OCI-LY7 (cell line): Measurements from ENCODE around the gene RAB11B. TPM values are rescaled to one million over a fixed set of nuclear protein-coding genes. Genes with fewer than 3 reads are reported as not detected.
"Not testable (repeated sequence)": the region's sequence is repeated elsewhere in the genome, so short reads cannot be mapped to it uniquely, and the experiment has no call there.

Experiments
- BruUV-seq: library from RNA; stranded (reverse); fragments of 400-500 nt; replicated peaks from 2 replicates; lab custom pipeline; 2021; lab: Mats Ljungman, UMichigan
- CTCF ChIA-PET: fragments of 300-600 bp; sonication (Branson Sonifier 250); formaldehyde crosslinking; loops from one replicate; lab custom pipeline; 2022; ENCODE audit warnings: antibody characterized with exemption; ENCODE audit not compliant: unreplicated experiment; lab: Charles Lee
- POLR2A ChIA-PET: fragments of 300-600 bp; sonication (Branson Sonifier 250); formaldehyde crosslinking; loops from one replicate; lab custom pipeline; 2022; ENCODE audit warnings: antibody characterized with exemption; lab: Charles Lee
- DNase-seq: peaks from one replicate; pipeline ENCODE4 v3.0.0-alpha.2; 2015; ENCODE audit warnings: low spot score
- H2AFZ ChIP-seq: fragments of 200-600 bp; sonication (generic), shearing (Covaris generic); 2 replicates; pipeline ENCODE4 v1.6.1; 2014; ENCODE audit warnings: mild to moderate bottlenecking, antibody characterized with exemption, low read length, moderate library complexity
- H3K27ac ChIP-seq: fragments of 200-600 bp; sonication (generic); 2 replicates; pipeline ENCODE4 v1.5.1; 2014; ENCODE audit warnings: mixed run types, low read depth, mild to moderate bottlenecking, moderate library complexity, low read length, inconsistent platforms; ENCODE audit not compliant: poor library complexity, severe bottlenecking
- H3K36me3 ChIP-seq: fragments of 200-600 bp; sonication (generic); 2 replicates; pipeline ENCODE4 v1.6.1; 2014; ENCODE audit warnings: mild to moderate bottlenecking, antibody characterized with exemption, low read length, moderate library complexity, mixed read lengths; ENCODE audit not compliant: insufficient read depth
- H3K4me1 ChIP-seq: fragments of 200-600 bp; sonication (generic); 2 replicates; pipeline ENCODE4 v1.5.1; 2014; ENCODE audit warnings: mild to moderate bottlenecking, low read length; ENCODE audit not compliant: insufficient read depth, poor library complexity, severe bottlenecking
- H3K4me2 ChIP-seq: fragments of 200-600 bp; sonication (generic); 2 replicates; pipeline ENCODE4 v1.6.1; 2014; ENCODE audit warnings: mild to moderate bottlenecking, low read length
- H3K4me3 ChIP-seq: fragments of 200-600 bp; sonication (generic); 2 replicates; pipeline ENCODE4 v1.5.1; 2014; ENCODE audit warnings: mild to moderate bottlenecking, low read depth, low read length; ENCODE audit not compliant: poor library complexity, severe bottlenecking
- H3K79me2 ChIP-seq: fragments of 200-600 bp; sonication (generic); 2 replicates; pipeline ENCODE4 v1.6.1; 2016; ENCODE audit warnings: low read depth, mild to moderate bottlenecking, low read length, moderate library complexity, mixed read lengths; ENCODE audit not compliant: insufficient read depth
- H3K9me2 ChIP-seq: fragments of 200-600 bp; sonication (generic); 2 replicates; pipeline ENCODE4 v1.6.1; 2016; ENCODE audit warnings: mild to moderate bottlenecking, low read length, mixed read lengths; ENCODE audit not compliant: insufficient read depth
- H3K9me3 ChIP-seq: fragments of 200-600 bp; sonication (generic); 2 replicates; pipeline ENCODE4 v1.6.1; 2014; ENCODE audit warnings: mild to moderate bottlenecking, mixed run types, low read length, mixed read lengths
- H4K20me1 ChIP-seq: fragments of 200-600 bp; sonication (generic); 2 replicates; pipeline ENCODE4 v1.6.1; 2014; ENCODE audit warnings: mild to moderate bottlenecking, antibody characterized with exemption, low read length, moderate library complexity, mixed read lengths; ENCODE audit not compliant: insufficient read depth
- CTCF ChIP-seq: fragments of 200-600 bp; sonication (generic); conservative IDR thresholded peaks from 2 replicates; pipeline ENCODE4 v1.5.1; 2014; ENCODE audit warnings: mild to moderate bottlenecking, antibody characterized with exemption, low read length, moderate library complexity, mixed read lengths
- EZH2phosphoT487 ChIP-seq: fragments of 200-600 bp; sonication (generic); IDR thresholded peaks from 2 replicates; pipeline ENCODE4 v1.6.1; 2018; ENCODE audit warnings: low read depth, borderline replicate concordance, mild to moderate bottlenecking, mixed run types, antibody characterized with exemption, low read length, moderate library complexity, mixed read lengths
- intact Hi-C: fragments of 100-400 bp; cut with micrococcal nuclease; formaldehyde crosslinking; loops from one replicate; pipeline ENCODE4 v1.10.0; 2022; ENCODE audit not compliant: unreplicated experiment
- total RNA-seq, 2 experiments: library from RNA; depleted of rRNA in 1 of 2; stranded (reverse); fragments of >200 nt in 1 of 2; shearing (Covaris generic) in 1 of 2; gene quantifications; 2 replicates each; pipeline ENCODE4 v1.2.3, GENCODE V29; 2014 to 2022

Gene RAB11B
- total RNA-seq, 2 experiments from 2014 or later, result 24.5 to 84.9 TPM

GRCh38 chr19:8352134-8352827 lies 37.9 kb upstream of the RAB11B start:
- POLR2A ChIA-PET, result no interaction called here
- CTCF ChIA-PET, result no interaction called here
- no TSS peak for BruUV-seq
- Histone ChIP-seq H3K9me2 (no peaks in the 10 kb centered on the region), H3K9me3 (no peaks in the 10 kb centered on the region), H3K4me3 (no peak overlapping the region), H3K4me1 (no peaks in the 10 kb centered on the region), H4K20me1 (no peaks in the 10 kb centered on the region), H3K79me2 (no peaks in the 10 kb centered on the region), H2AFZ (no peak overlapping the region), H3K4me2 (no peak overlapping the region), H3K36me3 (no peaks in the 10 kb centered on the region), H3K27ac (no peak overlapping the region)
- TF ChIP-seq EZH2phosphoT487 (no peak), CTCF (no peak)
- DNase-seq, result no peak
- intact Hi-C loops, result no loop called here

- POLR2A ChIA-PET, result interaction anchor here (1.3 kb wide), 1 partner anchor 160 kb away, joined by 4 read pairs; no protein-coding TSS in a partner anchor
- H3K9me3 ChIP-seq, H3K36me3 ChIP-seq, BruUV-seq, CTCF ChIA-PET, H3K4me2 ChIP-seq, H4K20me1 ChIP-seq, H2AFZ ChIP-seq, H3K79me2 ChIP-seq, H3K4me1 ChIP-seq, H3K4me3 ChIP-seq, H3K27ac ChIP-seq, intact Hi-C loops, H3K9me2 ChIP-seq, DNase-seq: not testable (repeated sequence)
Measured at GRCh38 chr19:8352845-8353244, 37.3 kb upstream of the RAB11B start.

- Histone ChIP-seq H3K27ac (no peak overlapping the region), H3K4me1 (no peaks in the 10 kb centered on the region), H3K79me2 (no peaks in the 10 kb centered on the region), H3K9me3 (no peaks in the 10 kb centered on the region), H3K9me2 (no peaks in the 10 kb centered on the region), H3K36me3 (no peaks in the 10 kb centered on the region), H4K20me1 (no peaks in the 10 kb centered on the region), H3K4me2 (no peak overlapping the region), H2AFZ (no peak overlapping the region; the same call in 1 of the 2 replicates), H3K4me3 (no peak overlapping the region)
- no TSS peak for BruUV-seq
- intact Hi-C loops, result loop anchor here (2.0 kb wide), 3 partner anchors 41 to 225 kb away; no protein-coding TSS in a partner anchor
- TF ChIP-seq EZH2phosphoT487 (no peak), CTCF (no peak)
- no peak for DNase-seq
- CTCF ChIA-PET, result no interaction called here
- POLR2A ChIA-PET, result no interaction called here
Measured at GRCh38 chr19:8355631-8356402, 34.3 kb upstream of the RAB11B start.
